Endothelial cell of umbilical vein (primary cell): Measurements from ENCODE around the gene RIMBP2.

ENCODE experiments used
- EZH2 ChIP-seq: IDR thresholded peaks from 2 replicates; pipeline ENCODE4 v1.6.1; 2012; ENCODE audit warnings: borderline replicate concordance, low read depth, mild to moderate bottlenecking, moderate library complexity, low read length, inconsistent platforms; ENCODE audit not compliant: severe bottlenecking
- GATA2 ChIP-seq: IDR thresholded peaks from 2 replicates; pipeline ENCODE4 v1.7.0; 2011; ENCODE audit warnings: low read depth, mild to moderate bottlenecking, moderate library complexity, mixed read lengths, low read length; ENCODE audit not compliant: insufficient read length, insufficient read depth
- POLR2A ChIP-seq: IDR thresholded peaks from 2 replicates; pipeline ENCODE4 v1.6.1; 2012; ENCODE audit warnings: low read depth, mild to moderate bottlenecking, control low read depth, low read length
- POLR2AphosphoS5 ChIP-seq: IDR thresholded peaks from 2 replicates; pipeline ENCODE4 v1.6.1; 2012; ENCODE audit warnings: low read depth, mild to moderate bottlenecking, control low read depth, low read length, moderate library complexity; ENCODE audit not compliant: insufficient read depth
- TF ChIP-seq, protein P1 (sequence below), 2 donors: IDR thresholded peaks; 1 replicate in 1 of 2; 2 replicates in 1 of 2; pipeline ENCODE4 v1.5.1; 2011; ENCODE audit warnings: low read length in 2 of 2, mild to moderate bottlenecking in 2 of 2, moderate library complexity in 2 of 2, control low read depth in 1 of 2, inconsistent platforms in 1 of 2, low read depth in 1 of 2; ENCODE audit not compliant: insufficient read depth in 1 of 2; ENCODE audit errors: extremely low read depth in 1 of 2

DNA sequence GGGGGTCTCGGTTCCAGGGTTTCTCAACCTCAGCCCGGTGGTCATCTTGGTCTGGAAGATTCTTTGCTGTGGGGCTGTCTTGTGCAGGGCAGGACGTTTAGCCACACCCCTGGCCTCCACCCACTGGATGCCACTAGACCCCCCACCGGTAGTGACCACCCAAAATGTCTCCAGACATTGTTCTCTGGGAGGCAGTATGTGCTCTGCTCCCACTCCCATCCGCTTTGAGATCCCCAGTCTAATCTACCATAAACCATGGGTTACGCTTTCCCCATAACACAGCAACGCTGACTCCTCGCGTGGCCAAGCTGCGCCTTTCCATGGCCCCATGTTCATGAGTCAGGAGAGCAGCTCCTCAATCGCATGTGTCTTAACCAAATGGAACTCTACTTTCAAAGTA, 155.8 kb downstream of the RIMBP2 start:
- TF ChIP-seq, protein P1, sequence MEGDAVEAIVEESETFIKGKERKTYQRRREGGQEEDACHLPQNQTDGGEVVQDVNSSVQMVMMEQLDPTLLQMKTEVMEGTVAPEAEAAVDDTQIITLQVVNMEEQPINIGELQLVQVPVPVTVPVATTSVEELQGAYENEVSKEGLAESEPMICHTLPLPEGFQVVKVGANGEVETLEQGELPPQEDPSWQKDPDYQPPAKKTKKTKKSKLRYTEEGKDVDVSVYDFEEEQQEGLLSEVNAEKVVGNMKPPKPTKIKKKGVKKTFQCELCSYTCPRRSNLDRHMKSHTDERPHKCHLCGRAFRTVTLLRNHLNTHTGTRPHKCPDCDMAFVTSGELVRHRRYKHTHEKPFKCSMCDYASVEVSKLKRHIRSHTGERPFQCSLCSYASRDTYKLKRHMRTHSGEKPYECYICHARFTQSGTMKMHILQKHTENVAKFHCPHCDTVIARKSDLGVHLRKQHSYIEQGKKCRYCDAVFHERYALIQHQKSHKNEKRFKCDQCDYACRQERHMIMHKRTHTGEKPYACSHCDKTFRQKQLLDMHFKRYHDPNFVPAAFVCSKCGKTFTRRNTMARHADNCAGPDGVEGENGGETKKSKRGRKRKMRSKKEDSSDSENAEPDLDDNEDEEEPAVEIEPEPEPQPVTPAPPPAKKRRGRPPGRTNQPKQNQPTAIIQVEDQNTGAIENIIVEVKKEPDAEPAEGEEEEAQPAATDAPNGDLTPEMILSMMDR (IDR thresholded peaks at IDR 0.05; ENCODE audit: extremely low read depth in 1 of 2, insufficient read depth in 1 of 2, low read depth in 1 of 2, low read length in 2 of 2): no peak
- TF ChIP-seq EZH2 (no peak), POLR2A (no peak), POLR2AphosphoS5 (no peak), GATA2 (no peak)
